ENCODE results near the gene COL27A1. TPM values are rescaled to one million over a fixed set of nuclear protein-coding genes. Genes with fewer than 3 reads are reported as not detected.

COL27A1 gene
- total and polyA plus RNA-seq, 9 of the 15 experiments (the other 6 are each of a cell fraction or from before 2014, with no cell fraction given): 0.07 TPM; not detected in 8

DNA sequence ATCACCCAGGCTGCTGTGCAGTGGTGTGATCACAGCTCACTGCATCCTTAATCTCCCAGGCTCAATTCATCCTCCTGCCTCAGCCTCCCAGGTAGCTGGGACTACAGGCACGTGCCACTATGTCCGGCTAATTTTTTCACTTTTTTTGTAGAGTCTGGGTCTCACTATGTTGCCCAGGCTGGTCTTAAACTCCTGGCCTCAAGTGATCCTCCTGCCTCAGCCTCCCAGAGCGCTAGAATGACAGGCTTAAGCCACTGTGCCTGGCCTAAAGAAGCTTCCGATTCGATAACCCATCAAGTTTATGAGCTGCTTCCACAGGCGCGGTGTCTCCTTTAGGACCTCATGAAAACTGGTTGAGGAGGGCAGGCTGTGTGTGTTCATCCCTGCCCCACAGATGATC, 16.2 kb downstream of the COL27A1 start (continued):
- no peak for TF ChIP-seq ZNF316 (IDR thresholded peaks at IDR 0.05)
- TF ChIP-seq, protein P1, sequence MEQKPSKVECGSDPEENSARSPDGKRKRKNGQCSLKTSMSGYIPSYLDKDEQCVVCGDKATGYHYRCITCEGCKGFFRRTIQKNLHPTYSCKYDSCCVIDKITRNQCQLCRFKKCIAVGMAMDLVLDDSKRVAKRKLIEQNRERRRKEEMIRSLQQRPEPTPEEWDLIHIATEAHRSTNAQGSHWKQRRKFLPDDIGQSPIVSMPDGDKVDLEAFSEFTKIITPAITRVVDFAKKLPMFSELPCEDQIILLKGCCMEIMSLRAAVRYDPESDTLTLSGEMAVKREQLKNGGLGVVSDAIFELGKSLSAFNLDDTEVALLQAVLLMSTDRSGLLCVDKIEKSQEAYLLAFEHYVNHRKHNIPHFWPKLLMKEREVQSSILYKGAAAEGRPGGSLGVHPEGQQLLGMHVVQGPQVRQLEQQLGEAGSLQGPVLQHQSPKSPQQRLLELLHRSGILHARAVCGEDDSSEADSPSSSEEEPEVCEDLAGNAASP (IDR thresholded peaks at IDR 0.05): no peak
- no peak for TF ChIP-seq SMAD1 (IDR thresholded peaks at IDR 0.05; ENCODE audit: low read depth, low read length, partially characterized antibody)
- TF ChIP-seq CEBPG (CRISPR knock-in tag; IDR thresholded peaks at IDR 0.05): no peak
- TF ChIP-seq CEBPG (tag; conservative IDR thresholded peaks at IDR 0.05 in 1 of 2, IDR thresholded peaks at IDR 0.05 in 1 of 2): no peak
- no peak for TF ChIP-seq ETV6 (IDR thresholded peaks at IDR 0.05; ENCODE audit: borderline replicate concordance in 1 of 2, low read depth in 2 of 2, low read length in 1 of 2)
- no peak for TF ChIP-seq ETV6 (CRISPR knock-in tag; IDR thresholded peaks at IDR 0.05; ENCODE audit: borderline replicate concordance)
- no peak for TF ChIP-seq MECOM (CRISPR knock-in tag; IDR thresholded peaks at IDR 0.05)
- TF ChIP-seq, protein P2, sequence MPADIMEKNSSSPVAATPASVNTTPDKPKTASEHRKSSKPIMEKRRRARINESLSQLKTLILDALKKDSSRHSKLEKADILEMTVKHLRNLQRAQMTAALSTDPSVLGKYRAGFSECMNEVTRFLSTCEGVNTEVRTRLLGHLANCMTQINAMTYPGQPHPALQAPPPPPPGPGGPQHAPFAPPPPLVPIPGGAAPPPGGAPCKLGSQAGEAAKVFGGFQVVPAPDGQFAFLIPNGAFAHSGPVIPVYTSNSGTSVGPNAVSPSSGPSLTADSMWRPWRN (IDR thresholded peaks at IDR 0.05; ENCODE audit: low read depth): no peak
- TF ChIP-seq ZFP1 (CRISPR knock-in tag; IDR thresholded peaks at IDR 0.05): no peak

Data from K562 (cell line).